NOMO-1 treated with dmso at 0.1 percent for 144 hours (cell line): Measurements from ENCODE around the gene KRTAP10-12.
"Not testable (repeated sequence)": the region's sequence is repeated elsewhere in the genome, so short reads cannot be mapped to it uniquely, and the experiment has no call there.

Experiments used
- DNase-seq: peaks from one replicate; lab custom pipeline; 2025; ENCODE audit not compliant: unreplicated experiment; lab: John Stamatoyannopoulos, UW

Gene KRTAP10-12

GRCh38 chr21:44697172-44697810 lies at the start of gene KRTAP10-12:
Gene KRTAP10-12, plus strand, starts transcription at chr21:44697172. Its CDS starts 30 bp downstream, at chr21:44697202.
- not testable (repeated sequence) for DNase-seq

- no peak for DNase-seq
Measured at GRCh38 chr21:44647222-44647552, 49.8 kb upstream of the KRTAP10-12 start.

GRCh38 chr21:44648557-44649311 lies 48.2 kb upstream of the KRTAP10-12 start:
- DNase-seq: no peak

- no peak for DNase-seq
Measured at GRCh38 chr21:44649521-44650100, 47.4 kb upstream of the KRTAP10-12 start.

- no peak for DNase-seq
Measured at GRCh38 chr21:44650265-44650972, 46.6 kb upstream of the KRTAP10-12 start.

GRCh38 chr21:44650973-44651675 lies 45.8 kb upstream of the KRTAP10-12 start:
- DNase-seq: no peak

GRCh38 chr21:44653123-44653522 lies 43.8 kb upstream of the KRTAP10-12 start:
- DNase-seq: no peak

GRCh38 chr21:44653656-44654575 lies 43.1 kb upstream of the KRTAP10-12 start:
- no peak for DNase-seq

- DNase-seq: no peak
Measured at GRCh38 chr21:44654576-44655175, 42.3 kb upstream of the KRTAP10-12 start, which contains the start of gene KRTAP12-4. Gene KRTAP12-4, minus strand, starts transcription at chr21:44654659. Its CDS starts 45 bp downstream, at chr21:44654614.

GRCh38 chr21:44656868-44657267 lies 40.1 kb upstream of the KRTAP10-12 start:
- no peak for DNase-seq

GRCh38 chr21:44657635-44658540 lies 39.1 kb upstream of the KRTAP10-12 start, which contains the start of gene KRTAP12-3:
Gene KRTAP12-3, plus strand, starts transcription at chr21:44657932. Its CDS starts 48 bp downstream, at chr21:44657980.
- DNase-seq: no peak

- DNase-seq: no peak
Measured at GRCh38 chr21:44658541-44658910, 38.4 kb upstream of the KRTAP10-12 start.

- DNase-seq: no peak
Measured at GRCh38 chr21:44658913-44659595, 37.9 kb upstream of the KRTAP10-12 start.

- not testable (repeated sequence) for DNase-seq
Measured at GRCh38 chr21:44661567-44661966, 35.4 kb upstream of the KRTAP10-12 start.

- no peak for DNase-seq
Measured at GRCh38 chr21:44664691-44665090, 32.3 kb upstream of the KRTAP10-12 start.

- no peak for DNase-seq
Measured at GRCh38 chr21:44666401-44667320, 30.3 kb upstream of the KRTAP10-12 start, which contains the start of gene KRTAP12-2. Gene KRTAP12-2, minus strand, starts transcription at chr21:44666927. Its CDS starts 41 bp downstream, at chr21:44666886.

GRCh38 chr21:44667612-44668011 lies 29.4 kb upstream of the KRTAP10-12 start:
- no peak for DNase-seq
